Measurements from ENCODE around the gene BTD. TPM values are rescaled to one million over a fixed set of nuclear protein-coding genes. Genes with fewer than 3 reads are reported as not detected.
"Not testable (repeated sequence)": the region's sequence is repeated elsewhere in the genome, so short reads cannot be mapped to it uniquely, and the experiment has no call there.

Gene BTD
- total RNA-seq, 1 donor = 16.7 TPM

GRCh38 chr3:15585111-15585845 lies 16.3 kb upstream of the BTD start:
- H3K9me3 ChIP-seq (ENCODE audit: low read depth, low read length) = no peaks in the 10 kb centered on the region
- no peaks in the 10 kb centered on the region for H3K4me1 ChIP-seq (ENCODE audit: insufficient read depth, low read length)
- no peaks in the 10 kb centered on the region for H3K27me3 ChIP-seq (ENCODE audit: insufficient read depth, low read length)
- H3K4me3 ChIP-seq (ENCODE audit: low read length) = no peak overlapping the region

- no peak overlapping the region for H3K4me3 ChIP-seq (ENCODE audit: low read length)
- no peaks in the 10 kb centered on the region for H3K9me3 ChIP-seq (ENCODE audit: low read depth, low read length)
- H3K4me1 ChIP-seq (ENCODE audit: insufficient read depth, low read length) = no peaks in the 10 kb centered on the region
- H3K27me3 ChIP-seq (ENCODE audit: insufficient read depth, low read length) = no peaks in the 10 kb centered on the region
Measured at GRCh38 chr3:15591242-15591641, 10.3 kb upstream of the BTD start.

GRCh38 chr3:15591928-15592327 lies 9.6 kb upstream of the BTD start:
- H3K9me3 ChIP-seq (ENCODE audit: low read depth, low read length) = no peaks in the 10 kb centered on the region
- H3K27me3 ChIP-seq (ENCODE audit: insufficient read depth, low read length) = no peaks in the 10 kb centered on the region
- H3K4me3 ChIP-seq (ENCODE audit: low read length) = no peak overlapping the region
- no peaks in the 10 kb centered on the region for H3K4me1 ChIP-seq (ENCODE audit: insufficient read depth, low read length)

- Histone ChIP-seq H3K4me3 (ENCODE audit: low read length) (no peak overlapping the region), H3K27me3 (ENCODE audit: insufficient read depth, low read length) (no peaks in the 10 kb centered on the region), H3K9me3 (ENCODE audit: low read depth, low read length) (no peaks in the 10 kb centered on the region), H3K4me1 (ENCODE audit: insufficient read depth, low read length) (no peaks in the 10 kb centered on the region)
Measured at GRCh38 chr3:15592968-15593367, 8.6 kb upstream of the BTD start.

GRCh38 chr3:15595955-15596354 lies 5.6 kb upstream of the BTD start:
- no peak overlapping the region for H3K4me3 ChIP-seq (ENCODE audit: low read length)
- no peaks in the 10 kb centered on the region for H3K9me3 ChIP-seq (ENCODE audit: low read depth, low read length)
- peaks cover 10% of the 10 kb centered on the region for H3K4me1 ChIP-seq (ENCODE audit: insufficient read depth, low read length)
- H3K27me3 ChIP-seq (ENCODE audit: insufficient read depth, low read length) = no peaks in the 10 kb centered on the region

- Histone ChIP-seq H3K9me3 (ENCODE audit: low read depth, low read length) (no peaks in the 10 kb centered on the region), H3K27me3 (ENCODE audit: insufficient read depth, low read length) (no peaks in the 10 kb centered on the region), H3K4me1 (ENCODE audit: insufficient read depth, low read length) (peaks cover 20% of the 10 kb centered on the region), H3K4me3 (ENCODE audit: low read length) (peak overlapping the region; percentile 79)
Measured at GRCh38 chr3:15601046-15601398, 523 bp upstream of the BTD start.

GRCh38 chr3:15602146-15602536 lies 596 bp downstream of the BTD start:
- H3K4me1 ChIP-seq (ENCODE audit: insufficient read depth, low read length) = peaks cover 20% of the 10 kb centered on the region
- peak overlapping the region; percentile 79 for H3K4me3 ChIP-seq (ENCODE audit: low read length)
- no peaks in the 10 kb centered on the region for H3K9me3 ChIP-seq (ENCODE audit: low read depth, low read length)
- H3K27me3 ChIP-seq (ENCODE audit: insufficient read depth, low read length) = no peaks in the 10 kb centered on the region

GRCh38 chr3:15602816-15603215 lies 1.3 kb downstream of the BTD start:
- H3K4me3 ChIP-seq (ENCODE audit: low read length); H3K9me3 ChIP-seq (ENCODE audit: low read depth, low read length); H3K27me3 ChIP-seq (ENCODE audit: insufficient read depth, low read length): not testable (repeated sequence)
- peaks cover 20% of the 10 kb centered on the region for H3K4me1 ChIP-seq (ENCODE audit: insufficient read depth, low read length)

GRCh38 chr3:15604584-15604983 lies 3.0 kb downstream of the BTD start:
- not testable (repeated sequence) for H3K9me3 ChIP-seq (ENCODE audit: low read depth, low read length); H3K27me3 ChIP-seq (ENCODE audit: insufficient read depth, low read length); H3K4me3 ChIP-seq (ENCODE audit: low read length)
- H3K4me1 ChIP-seq (ENCODE audit: insufficient read depth, low read length) = peaks cover 20% of the 10 kb centered on the region

- Histone ChIP-seq H3K9me3 (ENCODE audit: low read depth, low read length) (no peaks in the 10 kb centered on the region), H3K4me1 (ENCODE audit: insufficient read depth, low read length) (peaks cover 9% of the 10 kb centered on the region), H3K27me3 (ENCODE audit: insufficient read depth, low read length) (no peaks in the 10 kb centered on the region), H3K4me3 (ENCODE audit: low read length) (no peak overlapping the region)
Measured at GRCh38 chr3:15606434-15606891, 4.9 kb downstream of the BTD start.

GRCh38 chr3:15610082-15610759 lies 8.7 kb downstream of the BTD start:
- H3K4me3 ChIP-seq (ENCODE audit: low read length) = no peak overlapping the region
- no peaks in the 10 kb centered on the region for H3K4me1 ChIP-seq (ENCODE audit: insufficient read depth, low read length)
- no peaks in the 10 kb centered on the region for H3K27me3 ChIP-seq (ENCODE audit: insufficient read depth, low read length)
- H3K9me3 ChIP-seq (ENCODE audit: low read depth, low read length) = no peaks in the 10 kb centered on the region

- Histone ChIP-seq H3K4me3 (ENCODE audit: low read length) (no peak overlapping the region), H3K9me3 (ENCODE audit: low read depth, low read length) (no peaks in the 10 kb centered on the region), H3K27me3 (ENCODE audit: insufficient read depth, low read length) (no peaks in the 10 kb centered on the region), H3K4me1 (ENCODE audit: insufficient read depth, low read length) (no peaks in the 10 kb centered on the region)
Measured at GRCh38 chr3:15611018-15611417, 9.5 kb downstream of the BTD start.

GRCh38 chr3:15612001-15612400 lies 10.5 kb downstream of the BTD start:
- Histone ChIP-seq H3K27me3 (ENCODE audit: insufficient read depth, low read length) (no peaks in the 10 kb centered on the region), H3K4me1 (ENCODE audit: insufficient read depth, low read length) (no peaks in the 10 kb centered on the region), H3K4me3 (ENCODE audit: low read length) (no peak overlapping the region), H3K9me3 (ENCODE audit: low read depth, low read length) (no peaks in the 10 kb centered on the region)

- H3K4me1 ChIP-seq (ENCODE audit: insufficient read depth, low read length) = no peaks in the 10 kb centered on the region
- H3K9me3 ChIP-seq (ENCODE audit: low read depth, low read length) = peaks cover 12% of the 10 kb centered on the region
- no peak overlapping the region for H3K4me3 ChIP-seq (ENCODE audit: low read length)
- no peaks in the 10 kb centered on the region for H3K27me3 ChIP-seq (ENCODE audit: insufficient read depth, low read length)
Measured at GRCh38 chr3:15614958-15615357, 13.4 kb downstream of the BTD start.

- no peaks in the 10 kb centered on the region for H3K4me1 ChIP-seq (ENCODE audit: insufficient read depth, low read length)
- H3K4me3 ChIP-seq (ENCODE audit: low read length) = no peak overlapping the region
- peaks cover 21% of the 10 kb centered on the region for H3K9me3 ChIP-seq (ENCODE audit: low read depth, low read length)
- no peaks in the 10 kb centered on the region for H3K27me3 ChIP-seq (ENCODE audit: insufficient read depth, low read length)
Measured at GRCh38 chr3:15616053-15616452, 14.5 kb downstream of the BTD start.

Measured in mononuclear cell (primary cell).